ENCODE results near the gene LCOR. TPM values are rescaled to one million over a fixed set of nuclear protein-coding genes. Genes with fewer than 3 reads are reported as not detected.
A peak's percentile ranks its signal among the peaks of the same experiment; 100 is the strongest.

LCOR gene
- total RNA-seq, 2 donors from 2014 or later = 58.6 to 73.1 TPM

DNA sequence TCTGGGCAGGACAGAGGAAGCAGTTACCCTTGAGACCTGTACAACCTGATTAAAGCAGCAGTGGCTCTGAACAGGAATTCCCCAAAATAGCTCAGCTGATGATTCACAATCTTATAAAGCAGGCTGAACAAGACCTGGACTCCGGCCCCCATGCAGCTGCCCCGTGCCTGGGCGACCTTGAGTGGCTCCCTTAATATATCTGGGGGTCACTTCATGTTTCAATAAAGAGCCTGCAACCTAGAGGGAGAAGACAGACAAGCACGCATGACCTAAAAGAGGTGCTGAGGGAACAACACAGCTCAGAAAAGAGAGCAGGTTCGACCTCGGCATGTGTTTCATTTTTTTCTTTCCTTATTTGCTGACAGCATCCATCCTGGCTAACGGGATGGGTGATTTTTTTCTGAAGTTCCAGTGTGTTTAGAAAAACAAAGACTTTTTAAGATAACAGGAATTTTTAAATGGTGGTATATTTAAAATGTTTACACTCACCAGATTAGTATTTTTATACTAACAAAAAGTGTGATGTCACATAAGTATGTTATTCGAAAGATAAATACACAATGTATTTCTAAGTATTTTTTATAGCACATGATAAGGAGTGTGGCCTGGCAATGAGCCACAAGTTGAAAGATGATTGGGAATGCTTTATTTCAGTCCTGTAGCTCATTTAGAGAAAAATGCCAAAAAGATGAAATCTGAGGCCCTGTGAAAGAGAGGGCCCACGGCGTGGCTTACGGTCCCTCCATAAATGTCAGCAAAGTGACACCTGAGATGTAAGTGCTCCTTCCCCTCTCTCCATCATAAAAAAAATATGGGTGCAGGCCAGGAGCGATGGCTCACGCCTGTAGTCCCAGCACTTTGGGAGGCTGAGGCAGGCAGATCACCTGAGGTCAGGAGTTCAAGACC is 192.3 kb downstream of the LCOR start:
- no peak for DNase-seq
- intact Hi-C loops (cut with DNase I) = loop anchor here (5.0 to 10.0 kb wide), 2 partner anchors 180 to 382 kb away; no protein-coding TSS in a partner anchor
- H3K9ac ChIP-seq (ENCODE audit: low read depth in 2 of 2, low read length in 2 of 2) = no peak overlapping the region

GRCh38 chr10:97025613-97026242 is 193.6 kb downstream of the LCOR start:
- Histone ChIP-seq H3K9ac (ENCODE audit: low read depth in 2 of 2, low read length in 2 of 2) (no peak overlapping the region), H3K9me3 (no peaks in the 10 kb centered on the region), H3K36me3 (no peaks in the 10 kb centered on the region), H3K27ac (no peak overlapping the region), H3K27me3 (no peaks in the 10 kb centered on the region), H3K4me3 (no peak overlapping the region), H3K4me1 (no peaks in the 10 kb centered on the region)
- TF ChIP-seq CTCF (IDR thresholded peaks at IDR 0.05) = peak; percentile 76
- intact Hi-C loops (cut with DNase I) = loop anchor here (5.0 to 10.0 kb wide), 2 partner anchors 181 to 383 kb away; no protein-coding TSS in a partner anchor
- DNase-seq = peak; percentile 64

More for the DNA sequence above, 192.3 kb downstream of the LCOR start:
- Histone ChIP-seq H3K27ac (no peak overlapping the region), H3K27me3 (no peaks in the 10 kb centered on the region), H3K4me3 (no peak overlapping the region), H3K9me3 (no peaks in the 10 kb centered on the region), H3K4me1 (no peaks in the 10 kb centered on the region), H3K36me3 (no peaks in the 10 kb centered on the region)
- TF ChIP-seq CTCF (IDR thresholded peaks at IDR 0.05) = no peak

DNA sequence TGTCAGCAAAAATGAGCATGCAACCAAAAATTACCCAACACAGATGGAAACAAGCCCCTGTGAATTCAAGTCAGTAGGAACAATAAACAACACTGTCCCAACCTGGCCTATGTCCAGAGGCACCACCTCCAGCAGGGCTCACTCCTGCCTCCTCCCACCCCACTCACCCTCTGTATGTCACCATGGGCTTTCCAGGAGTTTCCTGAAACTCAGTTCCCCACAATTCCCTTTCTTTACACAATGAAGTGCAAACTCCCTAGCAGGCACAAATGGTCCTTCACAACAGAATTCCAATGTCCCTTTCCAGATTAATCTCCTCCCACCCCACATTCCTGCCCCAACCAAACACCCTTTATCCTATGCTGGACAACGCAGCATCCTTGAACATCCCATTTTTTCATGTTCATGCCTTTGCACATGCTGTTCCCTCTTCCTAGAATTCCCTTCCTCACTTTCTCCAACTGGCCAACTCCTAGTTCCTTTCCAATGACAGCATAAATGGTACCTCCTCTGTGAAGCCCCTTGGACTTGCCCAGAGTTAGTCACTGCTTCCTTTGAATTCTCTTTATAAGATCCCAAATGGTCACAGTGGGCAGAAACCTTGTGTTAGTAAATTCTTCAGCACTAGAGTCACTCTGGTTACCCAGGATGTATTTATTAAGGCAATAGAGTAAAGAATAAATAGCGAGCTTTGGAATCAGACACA is 196.2 kb downstream of the LCOR start:
- Histone ChIP-seq H3K9me3 (no peaks in the 10 kb centered on the region), H3K4me1 (no peaks in the 10 kb centered on the region), H3K9ac (ENCODE audit: low read depth in 2 of 2, low read length in 2 of 2) (no peak overlapping the region), H3K4me3 (no peak overlapping the region), H3K27me3 (no peaks in the 10 kb centered on the region), H3K27ac (no peak overlapping the region), H3K36me3 (no peaks in the 10 kb centered on the region)
- no peak for DNase-seq
- TF ChIP-seq CTCF (IDR thresholded peaks at IDR 0.05) = no peak
- intact Hi-C loops (cut with DNase I) = loop anchor here (5.0 to 10.0 kb wide), 2 partner anchors 183 to 386 kb away; no protein-coding TSS in a partner anchor

DNA sequence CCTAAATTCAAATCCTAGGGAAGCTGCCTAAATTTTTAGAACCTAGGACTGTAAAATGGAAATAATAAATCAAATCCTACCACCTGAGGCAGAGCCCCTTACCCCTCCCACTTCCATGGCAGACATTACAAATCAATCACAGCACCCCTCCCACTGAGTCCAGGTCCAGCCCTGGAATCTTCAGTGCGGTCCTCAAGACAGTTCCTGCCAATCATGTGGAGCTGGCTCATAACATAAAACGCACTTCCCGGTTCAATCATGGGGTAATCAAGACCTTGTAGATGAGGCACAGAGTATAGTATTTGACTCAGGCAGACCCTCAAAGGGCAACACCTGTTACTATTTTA is 196.7 kb downstream of the LCOR start:
- intact Hi-C loops (cut with DNase I) = loop anchor here (5.0 to 10.0 kb wide), 2 partner anchors 184 to 387 kb away; no protein-coding TSS in a partner anchor
- no peaks in the 10 kb centered on the region for H3K27me3 ChIP-seq
- H3K4me1 ChIP-seq = no peaks in the 10 kb centered on the region
- no peaks in the 10 kb centered on the region for H3K9me3 ChIP-seq
- no peaks in the 10 kb centered on the region for H3K36me3 ChIP-seq
- H3K9ac ChIP-seq (ENCODE audit: low read depth in 2 of 2, low read length in 2 of 2) = no peak overlapping the region
- no peak for TF ChIP-seq CTCF (IDR thresholded peaks at IDR 0.05)
- no peak overlapping the region for H3K4me3 ChIP-seq
- H3K27ac ChIP-seq = no peak overlapping the region
- DNase-seq = no peak

- Histone ChIP-seq H3K9me3 (no peaks in the 10 kb centered on the region), H3K27ac (no peak overlapping the region), H3K9ac (ENCODE audit: low read depth in 2 of 2, low read length in 2 of 2) (no peak overlapping the region), H3K36me3 (no peaks in the 10 kb centered on the region), H3K27me3 (no peaks in the 10 kb centered on the region), H3K4me3 (no peak overlapping the region), H3K4me1 (no peaks in the 10 kb centered on the region)
- no peak for DNase-seq
- no peak for TF ChIP-seq CTCF (IDR thresholded peaks at IDR 0.05)
- intact Hi-C loops (cut with DNase I) = loop anchor here (5.0 to 10.0 kb wide), 2 partner anchors 184 to 387 kb away; no protein-coding TSS in a partner anchor
These were observed 197.2 kb downstream of the LCOR start for GRCh38 chr10:97029271-97029670.

Data from colonic mucosa (tissue), 4 donors.